ENCODE data around the gene ARID3B. TPM values are rescaled to one million over a fixed set of nuclear protein-coding genes. Genes with fewer than 3 reads are reported as not detected.
A peak's percentile ranks its signal among the peaks of the same experiment; 100 is the strongest.
"Not testable (repeated sequence)": the region's sequence is repeated elsewhere in the genome, so short reads cannot be mapped to it uniquely, and the experiment has no call there.

The ARID3B gene
- total RNA-seq, 2 donors from 2014 or later: 2.9 to 22.4 TPM

GRCh38 chr15:74506515-74506840 is 34.5 kb upstream of the ARID3B start:
- H3K27me3 ChIP-seq: no peaks in the 10 kb centered on the region
- intact Hi-C loops (cut with DNase I): no loop called here
- no peaks in the 10 kb centered on the region for H3K9me3 ChIP-seq
- no peak for ATAC-seq
- 88% methylated on average over 4 of the region's 4 CpGs for WGBS, 2 donors
- H3K4me1 ChIP-seq: no peaks in the 10 kb centered on the region
- TF ChIP-seq POLR2A (IDR thresholded peaks at IDR 0.05) (no peak), CTCF (IDR thresholded peaks at IDR 0.05) (no peak)
- no peaks in the 10 kb centered on the region for H3K36me3 ChIP-seq (replicated peaks in 1 of 2; ENCODE audit: insufficient read depth in 1 of 2, low read depth in 2 of 2)
- no peak for DNase-seq
- H3K27ac ChIP-seq: no peak overlapping the region
- H3K4me3 ChIP-seq: no peak overlapping the region

GRCh38 chr15:74511583-74511982 is 29.4 kb upstream of the ARID3B start:
- Histone ChIP-seq H3K36me3 (replicated peaks in 1 of 2; ENCODE audit: insufficient read depth in 1 of 2, low read depth in 2 of 2) (no peaks in the 10 kb centered on the region), H3K27me3 (no peaks in the 10 kb centered on the region), H3K4me3 (no peak overlapping the region), H3K27ac (peak overlapping the region in 1 of 4 donors; percentile 53), H3K4me1 (no peaks in the 10 kb centered on the region), H3K9me3 (no peaks in the 10 kb centered on the region)
- TF ChIP-seq CTCF (IDR thresholded peaks at IDR 0.05) (no peak), POLR2A (IDR thresholded peaks at IDR 0.05) (no peak)
- intact Hi-C loops (cut with DNase I): no loop called here
- ATAC-seq (no peak), DNase-seq (peak in 1 of 4 donors; percentile 4)
- WGBS, 2 donors: 64 to 66% methylated on average over 4 of the region's 4 CpGs

DNA sequence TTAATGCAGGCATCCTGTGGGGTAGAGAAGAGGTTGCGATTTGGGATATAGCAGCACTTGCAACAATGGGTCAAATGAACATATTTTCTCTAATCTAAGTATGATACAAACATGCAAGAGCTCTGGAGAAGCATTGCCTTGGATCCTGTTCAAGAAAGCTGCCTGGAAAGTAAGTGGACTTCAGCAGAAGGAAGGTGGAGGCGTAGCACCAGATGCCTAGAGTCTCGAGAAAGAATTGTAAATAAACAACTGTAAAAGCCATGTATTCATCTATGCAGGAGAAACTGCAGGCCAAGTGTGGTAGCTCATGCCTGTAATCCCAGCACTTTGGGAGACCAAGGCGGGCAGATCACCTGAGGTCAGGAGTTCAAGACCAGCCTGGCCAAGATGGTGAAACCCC is 27.0 kb upstream of the ARID3B start:
- 74 to 79% methylated on average over 4 of the region's 4 CpGs for WGBS, 2 donors
- H3K27ac ChIP-seq; ATAC-seq; H3K27me3 ChIP-seq; H3K4me3 ChIP-seq; DNase-seq; H3K9me3 ChIP-seq; H3K4me1 ChIP-seq; intact Hi-C loops (cut with DNase I); H3K36me3 ChIP-seq (replicated peaks in 1 of 2; ENCODE audit: insufficient read depth in 1 of 2, low read depth in 2 of 2): not testable (repeated sequence)

GRCh38 chr15:74517096-74517495 is 23.9 kb upstream of the ARID3B start:
- Histone ChIP-seq H3K36me3 (replicated peaks in 1 of 2; ENCODE audit: insufficient read depth in 1 of 2, low read depth in 2 of 2) (no peaks in the 10 kb centered on the region), H3K4me1 (no peaks in the 10 kb centered on the region), H3K4me3 (no peak overlapping the region), H3K9me3 (no peaks in the 10 kb centered on the region), H3K27ac (no peak overlapping the region), H3K27me3 (no peaks in the 10 kb centered on the region)
- ATAC-seq (no peak), DNase-seq (no peak)
- TF ChIP-seq CTCF (IDR thresholded peaks at IDR 0.05) (no peak), POLR2A (IDR thresholded peaks at IDR 0.05) (no peak)
- intact Hi-C loops (cut with DNase I): no loop called here

DNA sequence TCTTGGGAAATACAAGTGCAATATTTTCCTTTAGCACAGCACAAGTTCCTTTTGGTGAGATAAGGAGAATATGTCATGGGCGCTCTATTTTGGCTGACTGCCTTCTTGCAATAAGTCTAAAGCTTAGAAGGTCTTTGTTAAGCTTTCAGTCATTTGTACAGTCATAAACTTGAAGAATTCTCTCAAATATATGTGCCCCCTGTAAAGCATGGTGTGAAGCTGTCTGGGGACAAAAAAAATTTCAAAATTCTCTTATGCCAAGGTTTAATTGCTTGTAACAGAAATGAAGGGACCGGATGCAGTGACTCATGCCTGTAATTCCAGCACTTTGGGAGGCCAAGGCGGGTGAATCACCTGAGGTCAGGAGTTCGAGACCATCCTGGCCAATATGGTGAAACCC is 21.7 kb upstream of the ARID3B start:
- H3K36me3 ChIP-seq (replicated peaks in 1 of 2; ENCODE audit: insufficient read depth in 1 of 2, low read depth in 2 of 2): no peaks in the 10 kb centered on the region
- H3K27me3 ChIP-seq: no peaks in the 10 kb centered on the region
- WGBS, 2 donors: 81 to 91% methylated on average over 4 of the region's 4 CpGs
- ATAC-seq: no peak
- TF ChIP-seq CTCF (IDR thresholded peaks at IDR 0.05): no peak
- no peak for TF ChIP-seq POLR2A (IDR thresholded peaks at IDR 0.05)
- H3K9me3 ChIP-seq: no peaks in the 10 kb centered on the region
- no peak overlapping the region for H3K27ac ChIP-seq
- intact Hi-C loops (cut with DNase I): no loop called here
- no peak for DNase-seq
- H3K4me1 ChIP-seq: no peaks in the 10 kb centered on the region
- no peak overlapping the region for H3K4me3 ChIP-seq
